GM18867 (cell line): Measurements from ENCODE around the gene APPL2.
"Not testable (repeated sequence)": the region's sequence is repeated elsewhere in the genome, so short reads cannot be mapped to it uniquely, and the experiment has no call there.

Experiments used
- ATAC-seq: cut with Tn5 transposase; IDR thresholded peaks from one replicate; pipeline ENCODE4 v1.9.1; 2021; ENCODE audit warnings: mild to moderate bottlenecking, moderate library complexity; ENCODE audit not compliant: unreplicated experiment

The APPL2 gene

DNA sequence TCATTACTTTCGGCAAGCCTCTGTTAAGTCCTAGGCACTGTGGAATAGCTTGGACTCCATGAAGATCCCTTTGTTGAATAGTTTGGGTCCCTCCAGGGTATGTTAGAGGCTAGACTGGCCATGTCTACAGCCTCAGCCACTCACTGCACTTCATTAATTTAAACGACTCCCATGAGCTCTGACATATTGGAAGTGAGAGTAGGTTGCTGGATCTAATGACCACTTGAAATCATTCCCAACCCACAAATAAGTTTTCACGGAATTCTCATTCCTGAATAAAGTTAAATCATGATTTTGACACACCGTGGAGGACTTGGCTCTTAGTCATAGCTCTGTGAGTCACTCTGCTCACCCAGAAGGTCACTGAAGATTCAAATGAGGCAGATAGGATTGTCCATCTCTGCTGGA is 21.4 kb upstream of the APPL2 start:
- no peak for ATAC-seq

DNA sequence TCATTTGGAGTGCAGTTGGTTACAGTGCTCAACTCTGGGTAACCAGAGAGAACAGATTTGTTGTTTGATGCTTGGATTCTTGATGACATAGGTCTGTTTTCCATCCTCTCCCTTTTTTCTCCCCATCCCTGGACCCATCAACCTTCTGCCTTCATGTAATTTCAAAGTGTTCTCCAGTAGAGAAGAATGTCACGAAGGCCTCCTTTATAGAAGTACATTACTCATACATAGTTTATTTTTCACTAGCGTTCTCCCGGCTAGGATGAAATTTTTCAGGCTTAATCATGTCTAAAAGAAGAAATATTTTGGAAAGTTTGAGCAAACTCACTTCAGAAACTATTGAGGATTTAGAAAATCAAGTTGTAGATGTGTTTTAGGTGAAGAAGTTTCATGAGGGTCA is 20.9 kb upstream of the APPL2 start:
- ATAC-seq, result no peak

DNA sequence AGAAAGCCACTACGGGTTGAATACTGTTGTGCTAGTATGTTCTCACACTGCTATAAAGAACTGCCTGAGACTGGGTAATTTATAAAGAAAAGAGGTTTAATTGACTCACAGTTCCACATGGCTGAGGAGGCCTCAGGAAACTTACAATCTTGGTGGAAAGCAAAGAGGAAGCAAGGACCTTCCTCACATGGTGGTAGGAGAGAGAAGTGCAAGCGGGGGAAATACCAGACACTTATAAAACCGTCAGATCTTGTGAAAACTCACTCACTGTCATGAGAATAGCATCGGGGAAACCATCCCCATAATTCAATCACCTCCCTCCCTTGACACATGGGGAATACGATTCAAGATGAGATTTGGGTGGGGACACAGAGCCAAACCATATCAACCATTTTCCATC is 20.5 kb upstream of the APPL2 start:
- ATAC-seq, result not testable (repeated sequence)

DNA sequence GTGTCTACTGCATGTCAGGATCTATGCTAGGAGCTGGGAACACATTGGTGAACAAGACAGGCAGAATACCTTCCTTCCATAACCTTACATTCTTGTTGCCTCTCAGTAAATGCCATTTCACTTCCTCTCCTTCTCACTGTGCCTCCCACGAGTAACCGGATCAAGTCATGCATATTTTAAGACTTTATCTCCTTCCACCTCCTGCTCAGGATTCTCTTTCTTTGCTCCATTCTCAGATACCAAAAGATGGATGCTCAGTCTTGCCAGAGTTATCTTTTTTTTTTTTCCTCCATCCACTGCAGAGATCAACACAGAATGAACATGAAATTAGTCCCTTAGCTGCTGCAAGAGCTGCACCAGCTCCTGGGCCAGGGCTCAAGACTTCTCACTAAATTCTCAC is 20.0 kb upstream of the APPL2 start:
- ATAC-seq, result no peak

DNA sequence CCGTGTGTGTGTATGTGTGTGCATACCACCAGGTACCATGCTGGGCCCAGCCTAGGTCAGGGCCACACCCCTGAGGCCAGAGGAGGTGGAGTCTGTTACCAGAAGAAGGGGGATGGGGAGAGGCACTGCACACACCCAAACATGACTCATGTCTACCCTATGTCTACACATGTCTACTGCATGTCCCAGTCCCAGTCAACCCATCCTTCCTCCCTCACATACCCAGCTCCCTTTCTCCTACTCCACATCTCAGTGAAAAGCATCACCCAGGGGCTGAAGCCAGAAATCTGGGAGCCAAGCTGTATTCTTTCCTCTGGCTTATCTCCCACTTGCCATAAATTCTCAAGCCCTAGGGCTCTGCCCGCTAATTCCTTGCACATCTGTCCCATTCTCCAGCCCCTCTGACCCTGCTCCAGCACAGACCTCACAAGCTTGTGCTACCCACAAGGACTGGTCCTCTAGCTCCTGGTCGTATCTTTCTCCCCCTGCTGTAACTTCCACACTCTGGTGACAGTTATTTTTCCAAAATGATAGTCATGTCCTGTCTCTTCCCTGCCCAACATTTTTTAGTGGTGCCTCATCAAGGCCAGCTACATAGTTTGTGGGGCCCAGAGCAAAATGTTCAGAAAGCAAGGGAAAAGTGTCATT is 18.0 kb upstream of the APPL2 start:
- ATAC-seq, result no peak

DNA sequence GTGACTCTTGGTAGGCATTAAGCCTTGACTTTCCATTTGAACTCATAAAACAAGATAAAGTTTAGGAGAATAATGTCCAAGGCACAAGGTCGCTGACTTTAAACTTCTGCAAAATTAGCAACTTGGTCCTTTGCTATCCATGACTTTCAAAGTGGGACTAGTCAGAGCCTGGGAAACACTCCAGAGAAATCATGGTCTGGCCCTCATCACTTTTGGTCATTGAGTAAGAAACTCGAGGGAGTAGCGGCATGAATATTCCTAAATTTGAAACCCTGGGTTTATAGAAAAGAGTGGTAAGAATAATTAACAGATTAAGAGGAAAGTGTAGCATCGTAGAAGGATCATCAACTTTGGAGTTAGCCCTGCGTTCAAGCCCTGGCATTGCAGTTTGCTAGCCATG is 16.9 kb upstream of the APPL2 start:
- no peak for ATAC-seq

DNA sequence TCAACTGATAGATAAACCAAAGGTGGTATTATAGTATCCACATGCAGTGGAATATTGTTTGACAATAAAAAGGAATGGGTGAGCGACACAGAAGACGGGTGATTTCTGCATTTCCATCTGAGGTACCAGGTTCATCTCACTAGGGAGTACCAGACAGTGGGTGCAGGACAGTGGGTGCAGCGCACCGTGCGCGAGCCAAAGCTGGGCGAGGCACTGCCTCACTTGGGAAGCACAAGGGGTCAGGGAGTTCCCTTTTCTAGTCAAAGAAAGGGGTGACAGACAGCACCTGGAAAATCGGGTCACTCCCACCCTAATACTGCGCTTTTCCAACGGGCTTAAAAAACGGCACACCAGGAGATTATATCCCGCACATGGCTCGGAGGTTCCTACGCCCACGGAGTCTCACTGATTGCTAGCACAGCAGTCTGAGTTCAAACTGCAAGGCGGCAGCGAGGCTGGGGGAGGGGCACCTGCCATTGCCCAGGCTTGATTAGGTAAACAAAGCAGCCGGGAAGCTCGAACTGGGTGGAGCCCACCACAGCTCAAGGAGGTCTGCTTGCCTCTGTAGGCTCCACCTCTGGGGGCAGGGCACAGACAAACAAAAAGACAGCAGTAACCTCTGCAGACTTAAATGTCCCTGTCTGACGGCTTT is 9.9 kb upstream of the APPL2 start:
- not testable (repeated sequence) for ATAC-seq

DNA sequence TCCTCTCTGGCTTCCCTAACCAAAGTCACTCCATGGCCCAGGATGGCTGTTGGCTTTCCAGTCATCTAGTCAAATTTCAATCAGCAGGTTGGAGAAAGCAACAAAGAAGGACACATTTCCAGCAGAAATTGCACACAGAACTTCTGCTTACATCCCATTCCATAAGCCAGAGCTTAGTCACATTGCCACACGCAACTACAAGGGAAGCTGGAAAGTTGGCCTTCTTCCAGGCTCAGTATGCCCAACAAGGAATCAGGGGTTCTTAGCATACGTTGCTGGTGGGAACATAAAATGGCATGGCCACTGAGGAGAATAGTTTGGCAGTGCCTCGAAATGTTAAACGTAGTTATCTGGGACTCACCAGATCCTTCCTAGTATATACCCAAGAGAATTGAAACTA is 9.3 kb upstream of the APPL2 start:
- no peak for ATAC-seq

DNA sequence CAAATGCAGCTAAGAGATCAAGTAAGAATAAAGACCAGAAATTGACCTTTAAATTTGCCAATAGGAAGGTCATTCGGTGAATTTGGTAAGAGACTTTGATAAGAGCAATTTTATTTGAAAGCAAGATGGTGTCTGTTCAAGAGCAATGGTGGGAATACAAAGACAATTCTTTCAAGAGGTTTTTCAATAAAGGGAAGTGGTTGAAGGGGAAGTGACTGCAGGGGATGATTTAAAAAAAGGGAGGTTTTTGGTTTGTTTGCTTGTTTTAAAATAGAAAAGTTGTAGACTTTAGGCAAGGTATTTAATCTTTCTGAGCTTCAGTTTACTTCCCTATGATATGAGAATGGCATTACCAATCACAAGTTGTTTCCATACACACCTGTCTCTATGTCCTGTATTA is 4.3 kb upstream of the APPL2 start:
- no peak for ATAC-seq

DNA sequence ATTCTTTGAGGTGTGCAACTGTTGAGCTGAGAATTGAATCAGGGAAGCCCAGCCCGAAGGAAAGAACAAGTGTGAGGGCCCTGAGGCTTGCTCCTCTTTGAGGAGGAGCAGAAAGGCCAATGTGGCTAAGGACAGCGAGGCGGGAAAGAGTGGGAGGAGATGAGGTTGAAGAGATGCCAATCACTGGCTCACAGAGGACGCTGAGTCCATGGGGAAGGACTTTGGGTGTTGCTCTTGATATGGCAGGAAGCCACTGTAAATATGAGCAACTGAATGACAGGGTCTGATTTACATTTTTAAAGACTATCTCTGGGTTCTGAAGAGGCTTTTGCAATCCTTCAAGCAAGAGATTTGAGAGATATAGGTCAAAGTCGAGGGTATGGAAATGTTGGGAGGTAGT is 3.3 kb upstream of the APPL2 start:
- no peak for ATAC-seq

DNA sequence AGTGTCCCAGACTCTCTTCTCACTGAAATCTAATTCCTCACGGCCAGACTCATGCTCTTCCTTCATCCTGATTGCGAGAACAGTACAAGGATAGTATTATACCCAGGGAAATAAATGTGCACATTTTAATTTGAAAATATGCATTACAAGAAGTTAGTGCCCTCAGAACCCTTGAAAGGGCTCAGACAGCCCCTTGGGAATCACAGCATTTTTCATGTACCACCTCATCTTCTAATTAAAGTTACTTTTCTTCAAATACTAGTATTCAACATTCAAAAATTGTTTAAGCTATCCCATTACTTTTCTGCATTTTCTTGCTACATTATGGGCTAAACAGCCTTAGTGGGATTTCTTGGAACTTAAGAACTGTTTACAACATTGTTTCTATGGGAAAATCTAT is 1.7 kb upstream of the APPL2 start:
- ATAC-seq, result no peak

DNA sequence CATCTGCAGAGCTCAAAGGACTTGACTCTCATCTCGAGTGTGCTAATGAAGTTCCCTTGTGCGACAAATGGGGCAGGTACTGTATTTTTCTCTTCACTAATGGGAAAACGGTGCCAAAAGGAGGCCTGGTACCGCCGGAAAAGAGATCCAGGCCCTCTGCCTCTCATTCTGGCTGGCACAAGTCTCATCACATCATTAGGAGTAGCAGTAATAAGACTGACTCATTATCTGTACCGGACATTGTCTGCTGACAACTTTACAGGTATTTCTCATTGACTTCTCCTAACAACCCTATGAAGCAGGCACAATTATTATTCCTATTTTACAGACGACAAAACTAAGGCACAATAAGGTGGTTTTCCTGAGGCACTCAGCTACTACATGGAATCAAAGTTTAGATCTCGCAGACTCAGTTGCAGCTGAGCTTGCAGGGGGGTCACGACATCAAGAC is 668 bp downstream of the APPL2 start:
- peak; percentile 8 for ATAC-seq

DNA sequence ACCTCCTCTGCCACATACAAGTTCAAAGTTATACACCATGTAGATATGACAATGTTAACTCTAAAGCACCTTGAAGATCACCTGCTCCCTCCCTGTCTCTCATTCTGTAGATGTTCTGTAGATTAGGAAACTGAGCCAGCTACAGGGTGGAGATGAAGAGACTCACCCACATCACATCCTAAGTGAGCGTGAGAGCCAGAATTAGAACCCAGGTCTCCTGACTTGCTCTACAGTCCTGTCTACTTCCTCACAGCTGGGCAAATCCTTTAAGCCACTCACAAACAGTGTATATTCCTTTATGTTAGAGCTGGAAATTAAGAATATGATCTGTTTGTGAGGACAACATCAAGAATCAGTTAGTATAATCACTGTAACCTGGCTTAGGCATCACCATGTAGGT is 1.8 kb downstream of the APPL2 start:
- no peak for ATAC-seq

DNA sequence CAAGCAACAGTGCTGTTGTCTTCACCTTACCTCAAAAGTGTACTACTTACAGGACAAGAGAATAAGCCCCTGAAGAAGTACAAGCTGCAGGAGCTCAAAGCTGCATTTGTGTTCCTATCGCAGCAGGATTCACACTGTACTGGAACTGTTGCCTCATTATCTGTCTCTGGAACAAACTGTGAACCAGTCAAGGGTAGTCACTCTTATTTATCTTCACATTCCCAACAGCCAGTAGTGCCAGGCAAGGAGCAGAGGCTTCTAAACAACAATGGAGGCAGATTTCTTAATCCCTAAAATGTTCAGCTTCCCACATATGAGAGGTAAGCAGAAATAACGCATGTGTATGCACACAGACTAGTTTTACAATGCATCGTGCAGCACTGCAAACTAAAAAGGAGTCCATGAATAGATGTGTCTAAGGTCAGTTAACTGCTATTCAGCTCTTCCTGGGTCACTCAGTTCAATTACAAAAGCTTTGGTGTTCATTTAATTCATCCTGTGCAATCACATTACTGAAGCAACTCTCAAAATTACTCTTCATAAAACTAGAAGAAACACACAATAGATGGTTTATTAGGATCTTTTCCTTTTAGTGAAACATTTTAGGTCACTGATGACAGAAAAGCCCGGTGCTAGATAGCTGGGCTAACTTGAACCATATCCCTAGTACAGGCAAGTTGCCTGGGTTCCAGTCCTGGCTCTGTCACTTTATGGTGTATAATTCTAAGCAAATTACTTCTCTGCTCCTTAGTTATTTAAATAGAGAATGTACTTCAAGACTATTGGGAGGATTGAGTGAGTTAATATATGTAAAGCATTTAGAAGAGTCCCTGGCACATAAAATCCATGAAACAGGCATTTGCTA is 2.7 kb downstream of the APPL2 start:
- no peak for ATAC-seq

DNA sequence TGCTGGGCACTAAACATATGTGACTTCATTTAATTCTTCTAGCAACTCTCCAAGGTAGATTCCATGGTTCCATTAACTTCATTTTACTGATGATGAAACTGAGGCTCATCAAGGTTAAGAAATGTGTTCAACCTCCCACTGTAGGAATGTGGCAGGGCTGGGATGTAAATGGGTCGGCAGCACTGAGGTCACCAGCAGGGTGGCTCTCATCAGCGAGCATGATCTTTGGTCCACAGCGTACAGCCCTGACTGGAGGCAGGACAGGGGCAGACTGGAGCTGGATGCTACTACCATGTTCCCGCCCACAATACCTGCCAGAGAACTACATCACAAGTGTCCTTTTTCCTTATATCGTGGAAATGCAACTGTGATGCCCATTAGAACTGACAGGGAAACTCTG is 4.6 kb downstream of the APPL2 start:
- no peak for ATAC-seq

DNA sequence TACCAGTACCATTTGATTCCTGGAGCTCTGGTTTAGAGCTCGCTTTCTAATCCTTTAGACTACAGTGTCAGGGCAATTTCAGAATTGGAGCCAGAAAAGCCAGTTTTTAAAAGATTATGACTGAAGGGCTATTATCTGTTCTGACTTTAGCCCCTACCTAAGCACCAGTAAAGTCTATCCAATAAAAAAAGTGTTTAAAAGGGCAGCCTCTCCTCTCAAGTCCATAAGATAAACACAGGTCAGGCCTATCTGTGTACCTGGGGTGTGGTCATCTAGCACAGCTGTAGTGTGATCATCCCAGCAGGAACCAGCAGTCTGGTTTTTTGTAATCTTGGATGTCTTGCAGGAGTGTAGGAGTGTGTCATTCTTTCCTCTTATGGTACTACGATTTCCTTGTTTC is 6.6 kb downstream of the APPL2 start:
- ATAC-seq, result no peak

DNA sequence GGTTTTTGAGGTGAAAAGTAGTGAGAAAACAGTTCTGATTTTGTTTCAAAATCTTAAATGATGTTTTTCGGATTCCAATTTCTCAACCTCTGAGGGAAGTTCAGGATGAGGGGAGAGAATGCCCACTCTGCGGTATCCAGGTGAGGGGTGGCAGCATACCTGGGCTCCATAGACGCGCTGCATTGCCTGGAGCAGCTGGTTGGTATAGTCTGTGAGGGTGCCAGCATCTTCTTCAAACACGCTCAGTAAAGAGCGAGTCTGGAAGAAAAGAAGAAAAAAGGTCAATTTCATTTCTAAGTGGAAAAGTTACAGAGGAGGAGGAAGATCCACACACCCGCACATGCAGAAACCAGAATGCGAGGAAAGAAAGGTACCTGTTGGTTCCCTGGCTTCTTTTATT is 7.0 kb downstream of the APPL2 start:
- no peak for ATAC-seq

DNA sequence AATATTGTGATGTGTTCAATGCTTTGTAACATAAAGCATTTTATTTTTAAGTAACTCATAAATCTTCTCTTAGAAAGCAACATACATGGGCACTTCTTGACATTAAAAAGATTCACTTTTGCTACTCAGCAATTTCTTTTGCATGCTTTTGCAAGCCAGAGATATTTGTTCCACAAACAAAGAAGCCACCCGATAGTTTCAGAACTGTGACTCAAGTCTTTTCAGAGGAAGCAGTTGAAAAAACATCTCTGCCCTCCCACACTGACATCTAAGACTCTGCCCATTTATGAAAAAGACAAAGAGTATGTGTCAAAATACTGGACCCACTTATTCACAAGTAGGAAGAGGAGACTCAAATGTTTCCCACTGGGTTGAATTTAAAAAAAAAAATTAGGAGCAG is 7.5 kb downstream of the APPL2 start:
- no peak for ATAC-seq

DNA sequence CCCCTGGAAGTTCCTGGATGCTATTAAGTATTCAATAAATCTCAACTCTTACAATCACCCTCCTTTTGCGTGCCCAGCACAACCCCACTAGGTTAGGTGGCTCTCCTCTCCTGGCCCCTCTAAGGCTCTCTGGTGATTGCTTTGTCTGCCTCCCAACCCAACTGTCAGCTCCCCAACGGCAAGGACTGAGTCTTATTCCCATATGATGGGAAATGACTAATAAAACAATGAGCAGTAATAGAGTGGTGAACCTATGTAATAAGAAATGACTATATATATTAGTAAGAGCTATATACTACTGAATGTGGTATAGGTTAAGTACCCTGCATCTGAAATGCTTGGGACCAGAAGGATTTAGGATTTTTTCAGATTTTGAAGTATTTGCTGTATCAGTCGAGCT is 8.1 kb downstream of the APPL2 start:
- no peak for ATAC-seq

DNA sequence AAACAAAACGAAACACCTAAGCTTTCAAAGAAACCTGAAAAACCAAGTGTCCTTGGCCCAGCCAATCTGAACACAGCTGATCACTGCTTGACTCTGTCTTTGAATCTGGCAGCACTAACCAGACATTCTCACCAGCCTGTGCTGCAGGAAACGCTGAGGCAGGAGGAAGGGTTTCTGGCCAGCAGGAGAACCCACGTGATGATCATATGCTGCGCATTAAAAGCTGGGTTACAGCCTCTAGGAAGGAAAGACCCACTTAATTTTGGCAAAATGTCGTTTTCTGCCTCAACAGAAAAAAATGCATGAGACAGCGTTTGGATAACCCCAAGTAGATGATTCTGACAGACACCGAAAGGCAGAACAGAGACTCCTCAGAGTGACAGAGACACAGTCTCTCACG is 9.8 kb downstream of the APPL2 start:
- ATAC-seq, result no peak

DNA sequence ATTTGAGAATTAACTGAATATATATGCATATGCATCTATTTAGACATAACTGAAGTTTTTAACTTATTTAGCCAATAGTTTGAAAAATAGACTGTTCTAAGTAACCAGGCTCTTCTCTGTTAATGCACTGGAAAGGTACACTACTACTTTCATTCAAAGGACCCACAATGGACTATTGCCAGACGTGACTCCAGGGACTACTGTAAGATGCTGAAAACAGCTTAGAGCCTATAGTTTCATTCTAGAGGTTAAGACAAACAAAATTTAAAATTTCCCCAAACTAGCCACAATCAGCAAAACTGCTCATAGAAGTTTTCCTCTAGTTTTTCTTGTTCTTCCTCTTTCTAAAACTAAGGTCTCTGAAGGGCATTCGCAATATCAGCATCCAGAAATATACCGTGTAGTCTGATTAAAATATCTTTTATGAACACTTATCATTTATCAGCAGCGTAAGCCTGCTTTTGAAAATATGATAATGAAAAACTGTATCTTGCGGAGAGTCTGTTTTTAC is 10.4 kb downstream of the APPL2 start:
- ATAC-seq, result no peak

DNA sequence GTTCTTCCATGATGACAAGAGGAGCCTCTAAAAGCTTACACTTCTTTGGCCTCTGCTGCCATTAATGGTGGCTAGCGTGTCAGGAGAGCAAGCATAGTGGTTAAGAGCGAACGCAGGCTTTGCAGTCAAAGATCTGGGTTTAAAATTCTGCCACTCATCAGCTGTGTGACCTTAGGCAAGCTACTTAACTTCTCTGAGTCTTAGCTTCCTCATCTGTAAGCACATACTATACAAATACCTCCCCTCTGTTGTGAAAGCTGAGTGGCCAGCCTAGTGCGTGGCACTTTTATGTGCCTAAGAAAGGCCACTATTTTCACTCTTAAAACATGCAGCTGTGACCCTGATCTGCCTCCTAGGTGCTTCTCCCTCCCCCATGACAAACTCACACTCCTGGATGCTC is 11.6 kb downstream of the APPL2 start:
- ATAC-seq, result no peak
